RCC 7860 (cell line): ENCODE results near the gene WWC2.

ENCODE experiments used
- DNase-seq: peaks from one replicate; pipeline ENCODE4 v3.0.0-alpha.2; 2015; ENCODE audit warnings: low spot score
- FAIRE-seq: peaks from 2 replicates; lab custom pipeline; 2012; peaks lifted over from hg19 to GRCh38; lab: Jason Lieb, UNC

The WWC2 gene

DNA sequence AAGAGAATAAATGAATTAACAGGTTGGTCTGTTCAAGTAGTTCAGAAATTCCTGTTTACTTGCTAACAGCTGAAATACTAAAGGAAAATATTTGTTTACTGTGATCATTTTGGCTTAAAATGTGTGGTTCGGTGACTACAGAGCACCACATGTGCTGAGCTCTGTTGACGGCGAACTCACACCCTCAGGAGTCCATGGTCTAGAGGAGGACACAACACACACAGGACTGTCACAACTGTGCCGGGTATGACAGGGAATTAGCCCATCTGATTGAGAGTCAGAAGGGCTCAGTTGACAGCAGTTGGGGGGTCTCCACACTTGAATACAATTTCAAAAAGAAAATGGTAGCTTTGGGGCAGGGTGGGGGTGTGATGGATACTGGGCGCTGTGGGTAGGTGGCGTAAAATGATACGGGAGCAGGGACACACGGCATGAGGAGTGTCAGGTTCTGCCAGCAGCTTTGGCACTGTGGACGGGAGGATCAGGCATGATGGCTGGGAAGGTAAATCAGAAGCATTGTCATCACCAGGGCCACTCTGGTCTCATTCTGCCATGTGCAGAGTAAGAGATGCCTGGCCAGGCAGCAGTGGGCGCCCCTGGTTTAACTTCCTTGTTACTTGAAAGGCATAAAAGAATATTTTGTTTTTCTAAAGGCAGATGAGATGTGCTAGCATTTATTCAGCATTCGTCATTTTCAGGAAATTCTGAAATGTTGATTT is 187.7 kb downstream of the WWC2 start:
- FAIRE-seq, result no peak
- DNase-seq, result no peak

DNA sequence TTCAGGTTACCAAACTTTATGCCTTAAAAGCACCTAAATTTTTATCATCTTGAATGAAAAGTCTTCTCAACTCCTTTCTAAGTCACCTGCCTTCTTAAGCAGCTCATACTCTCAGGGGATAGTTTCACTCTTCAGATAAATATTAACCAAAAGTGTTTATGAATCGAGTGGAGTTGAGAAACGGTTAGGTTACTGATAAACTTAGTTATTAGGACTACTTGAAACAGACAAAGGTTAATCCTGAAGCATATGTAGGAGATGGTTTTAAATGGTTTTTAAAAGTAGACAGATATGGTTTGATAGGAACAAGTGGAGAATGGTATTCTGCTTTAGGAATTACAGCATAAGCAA is 188.2 kb downstream of the WWC2 start:
- peak; percentile 8 for DNase-seq
- FAIRE-seq, result peak; percentile 75

DNA sequence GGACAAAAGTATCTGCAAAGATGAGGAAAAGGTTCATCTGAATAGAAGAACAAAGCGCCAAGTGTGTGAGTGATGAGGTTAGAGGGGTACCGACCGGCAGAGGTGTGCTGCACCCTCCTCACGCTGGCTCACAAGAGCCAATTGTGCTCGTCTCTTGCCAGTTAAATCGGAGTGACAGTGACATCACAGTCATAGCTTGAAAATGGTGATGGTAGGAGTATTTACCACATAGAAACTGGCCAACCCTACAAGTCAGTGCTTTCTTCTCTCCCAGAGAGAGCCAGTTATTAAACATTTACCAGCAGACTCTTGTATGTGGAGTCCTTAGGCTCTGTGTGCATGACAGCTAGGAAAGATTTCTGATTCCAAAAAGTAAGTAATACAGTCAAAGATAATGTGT is 188.6 kb downstream of the WWC2 start:
- peak; percentile 4 for DNase-seq
- no peak for FAIRE-seq

DNA sequence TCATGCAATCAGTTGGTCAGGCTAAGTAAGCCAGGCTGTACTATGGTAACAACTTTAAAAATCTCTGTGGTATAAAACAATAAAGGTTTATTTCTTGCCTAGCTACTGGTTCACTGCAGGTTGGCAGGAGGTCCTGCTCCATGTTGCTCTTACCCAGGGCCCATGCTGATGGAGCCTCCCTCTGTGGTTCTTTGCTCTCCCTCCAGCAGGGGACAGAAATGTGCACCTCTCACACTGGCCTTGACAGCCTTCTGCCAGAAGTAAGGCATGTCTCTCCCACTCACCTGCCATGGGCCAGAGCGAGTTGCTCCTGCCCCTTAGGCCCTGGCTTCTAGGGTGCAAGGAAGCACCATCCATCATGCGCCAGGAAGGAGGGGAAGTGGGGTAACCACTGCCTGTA is 189.9 kb downstream of the WWC2 start:
- FAIRE-seq (no peak), DNase-seq (no peak)

DNA sequence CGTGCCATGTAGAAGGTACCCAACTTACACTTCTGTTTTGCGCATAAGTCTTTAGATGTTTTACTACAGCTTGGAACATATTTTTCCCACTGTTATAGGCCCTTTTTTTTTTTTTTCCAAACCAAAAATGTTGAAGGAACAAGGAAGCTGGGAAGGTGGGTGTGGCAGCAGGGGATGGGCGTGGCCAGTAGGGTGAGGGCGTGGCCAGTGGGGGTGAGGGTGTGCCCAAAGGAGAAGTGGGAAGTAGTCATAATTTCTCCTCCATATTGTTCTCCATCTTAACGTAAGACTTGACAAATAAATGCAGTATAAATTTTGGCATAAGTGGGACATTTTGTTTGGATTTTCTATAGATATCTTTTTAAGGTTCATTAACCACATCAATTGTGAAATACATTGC is 190.6 kb downstream of the WWC2 start:
- no peak for FAIRE-seq
- no peak for DNase-seq

DNA sequence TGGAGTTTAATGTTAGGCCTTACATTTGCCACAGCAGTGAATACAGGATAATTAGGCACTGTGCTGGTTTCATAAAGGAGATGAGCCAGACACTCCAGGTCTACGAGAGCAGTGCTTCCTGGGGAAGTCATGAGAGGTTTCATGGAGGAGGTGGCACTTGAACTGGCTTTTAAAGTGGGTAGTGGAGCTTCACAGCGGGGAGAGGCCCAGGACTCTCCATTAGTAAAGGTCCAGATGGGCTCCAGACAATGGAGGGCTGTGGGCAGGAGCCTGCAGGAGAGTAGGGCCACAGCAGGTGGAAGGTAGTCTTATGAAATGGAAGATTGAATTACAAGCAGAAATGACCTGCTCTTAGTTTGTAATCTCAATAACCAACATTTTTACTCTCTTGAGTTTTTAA is 192.0 kb downstream of the WWC2 start:
- DNase-seq, result no peak
- no peak for FAIRE-seq

DNA sequence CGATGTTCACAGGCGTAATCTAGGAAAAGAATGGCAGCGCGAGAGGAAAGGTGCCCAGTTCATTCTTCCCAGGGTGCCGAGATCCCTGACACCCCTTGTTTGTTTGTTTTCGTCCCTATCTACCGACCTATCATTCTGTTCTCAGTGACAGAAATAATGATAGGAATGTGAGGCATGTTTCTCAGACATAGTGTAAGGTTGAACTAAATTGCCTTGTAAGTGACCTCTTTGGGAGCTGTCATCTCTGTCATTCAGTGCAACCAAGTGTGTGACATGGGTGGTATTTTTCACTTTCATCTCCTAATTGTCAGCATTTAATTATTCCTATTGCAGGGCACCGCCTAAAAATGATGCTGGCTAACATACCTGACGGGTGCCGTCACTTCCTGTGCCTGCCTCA is 196.7 kb downstream of the WWC2 start:
- DNase-seq (no peak), FAIRE-seq (no peak)

DNA sequence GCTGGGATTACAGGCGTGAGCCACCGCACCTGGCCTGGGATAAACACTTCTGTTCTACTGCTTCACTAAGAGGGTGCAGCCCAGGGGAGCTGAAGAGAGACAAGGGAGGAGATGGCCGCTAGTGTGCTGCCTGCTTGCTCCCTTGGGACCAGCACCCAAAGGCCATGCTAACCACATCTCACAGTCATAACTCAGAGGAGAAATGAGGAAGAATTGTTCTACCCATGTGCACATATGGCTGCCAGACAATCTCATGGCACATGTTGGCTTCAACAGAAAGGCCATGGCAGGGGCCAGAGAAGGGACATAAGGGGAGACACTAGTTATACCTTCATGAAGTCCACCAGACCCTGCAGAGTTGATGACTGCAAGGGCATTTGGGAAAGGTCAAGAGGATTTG is 198.6 kb downstream of the WWC2 start:
- FAIRE-seq (no peak), DNase-seq (no peak)

DNA sequence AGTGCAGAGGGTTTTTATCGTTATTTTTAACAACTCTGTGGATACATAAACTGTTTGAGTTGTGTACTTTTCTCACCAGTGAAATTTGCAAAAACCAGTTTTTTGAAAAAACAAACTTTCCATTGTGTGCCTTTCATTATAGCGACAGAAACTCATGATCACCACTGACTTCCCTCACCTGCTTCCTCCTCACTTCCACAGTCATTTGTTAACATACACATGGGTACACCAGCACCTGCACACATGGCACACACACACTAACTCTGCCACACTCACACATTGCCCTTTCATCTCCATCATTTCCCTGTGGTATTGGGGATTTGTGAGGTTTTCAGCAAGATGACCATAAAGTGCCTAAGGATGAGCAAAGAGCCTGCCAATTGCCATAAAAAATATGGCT is 200.4 kb downstream of the WWC2 start:
- no peak for FAIRE-seq
- DNase-seq, result no peak

DNA sequence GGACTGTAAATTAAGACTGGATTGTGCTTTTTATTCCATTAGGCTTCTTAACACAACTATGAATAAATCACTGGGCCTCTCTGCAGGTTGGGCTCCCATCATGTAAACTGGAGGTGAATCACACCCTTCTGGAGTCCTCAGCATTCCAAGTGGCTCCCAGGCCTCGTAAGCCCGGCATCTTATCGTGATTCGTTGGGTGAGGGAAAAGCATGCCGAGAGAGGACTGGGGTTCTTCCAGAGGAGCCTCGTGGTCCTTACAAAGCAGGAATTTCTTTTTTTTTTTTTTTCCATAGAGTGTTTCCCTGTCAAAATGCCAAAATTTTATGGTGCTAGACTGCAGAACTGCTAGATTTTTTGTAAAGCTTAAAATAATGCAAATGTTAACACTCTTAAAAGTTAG is 201.0 kb downstream of the WWC2 start:
- FAIRE-seq, result no peak
- DNase-seq, result no peak

DNA sequence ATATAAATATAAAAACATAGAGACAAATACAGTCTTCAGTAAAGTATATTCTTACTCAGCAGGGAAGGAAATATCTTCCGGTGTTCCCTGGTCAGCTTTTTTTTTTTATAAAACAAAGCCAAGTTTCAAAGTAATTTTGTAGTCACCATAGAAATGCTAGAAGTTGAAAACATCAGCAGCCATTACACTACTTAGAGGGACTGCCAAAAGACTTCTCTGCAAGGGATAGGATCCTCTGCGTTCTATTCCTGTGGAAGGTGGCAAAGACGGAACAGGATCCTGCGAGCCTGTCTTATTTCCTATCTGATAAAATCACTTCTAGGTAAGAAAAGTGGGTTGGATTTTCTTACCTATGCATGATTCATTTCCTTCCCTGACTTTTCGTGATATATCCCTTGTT is 201.6 kb downstream of the WWC2 start:
- no peak for DNase-seq
- no peak for FAIRE-seq

DNA sequence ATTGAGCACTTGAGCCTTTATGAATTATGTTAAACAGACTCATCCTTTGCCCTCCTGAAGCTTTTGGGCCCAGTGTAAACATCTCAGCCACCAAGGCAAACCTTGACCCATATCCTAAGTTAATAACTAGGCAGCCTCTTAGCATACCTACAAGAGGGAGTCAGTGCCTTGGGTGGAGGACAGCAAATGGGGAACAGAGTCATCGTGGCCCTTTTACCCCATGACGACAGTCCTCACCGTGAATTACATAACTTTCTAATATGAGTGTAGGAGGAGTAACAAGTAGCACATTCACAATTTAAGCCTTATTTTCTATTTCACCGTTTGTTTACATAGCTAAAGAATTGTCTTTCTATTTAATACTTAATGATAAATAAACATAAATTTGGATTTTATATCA is 204.2 kb downstream of the WWC2 start:
- FAIRE-seq, result no peak

DNA sequence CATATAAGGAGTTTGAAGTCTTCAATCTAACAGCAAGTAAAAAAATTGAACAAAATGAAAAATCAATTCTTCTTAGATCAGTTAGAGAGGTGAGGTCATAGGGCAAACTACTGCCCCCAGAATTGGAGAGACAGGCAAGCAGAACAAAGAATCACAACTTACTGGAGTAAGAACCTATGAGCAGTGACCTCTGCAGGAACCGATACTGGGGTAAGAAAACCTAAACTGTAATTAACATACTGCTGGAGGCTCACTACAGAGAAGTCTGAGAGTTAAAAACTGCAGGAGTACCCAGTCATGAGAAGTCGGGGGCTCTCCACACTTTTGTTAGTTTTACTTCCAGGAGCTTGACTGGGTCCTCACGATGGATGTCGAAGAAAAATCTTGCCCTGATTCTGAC is 205.0 kb downstream of the WWC2 start:
- FAIRE-seq (no peak), DNase-seq (no peak)

More for the DNA sequence above, 204.2 kb downstream of the WWC2 start:
- DNase-seq, result no peak

DNA sequence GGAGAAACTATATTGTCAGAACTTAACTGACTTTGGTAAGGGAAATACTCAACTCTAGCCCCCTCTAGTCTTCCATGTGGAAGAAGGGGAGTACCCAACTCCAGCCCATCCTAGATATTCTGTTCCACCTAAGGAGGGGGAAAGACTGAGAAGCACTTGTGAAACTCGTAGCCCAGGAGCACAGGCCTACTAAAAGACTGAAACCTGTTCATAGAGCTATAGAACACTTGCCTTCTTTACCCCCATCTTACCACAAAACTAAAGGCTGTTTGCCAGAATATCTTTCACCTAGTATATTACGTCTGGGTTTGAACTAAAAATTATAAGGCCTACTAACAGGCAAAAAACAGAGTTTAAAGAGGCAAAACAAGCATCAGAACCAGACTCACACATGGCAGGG is 205.5 kb downstream of the WWC2 start:
- FAIRE-seq, result no peak
- DNase-seq, result no peak

DNA sequence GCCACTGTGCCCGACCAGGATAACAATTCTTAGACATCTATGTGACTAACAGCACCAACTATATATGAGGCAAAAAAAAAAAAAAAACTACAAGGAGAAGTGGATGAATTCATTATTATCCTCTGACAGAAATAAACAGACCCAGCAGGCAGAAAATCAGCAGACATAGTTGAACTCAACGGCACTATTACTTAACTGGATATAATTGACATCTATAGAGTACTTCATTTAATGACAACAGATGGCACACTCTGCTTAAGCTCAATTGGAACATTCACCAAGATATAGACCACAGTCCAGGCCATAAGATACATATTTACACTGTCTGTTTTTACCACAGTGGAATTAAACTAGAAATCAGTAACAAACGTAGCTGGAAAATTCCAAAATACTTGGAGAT is 207.8 kb downstream of the WWC2 start:
- FAIRE-seq (no peak), DNase-seq (no peak)

DNA sequence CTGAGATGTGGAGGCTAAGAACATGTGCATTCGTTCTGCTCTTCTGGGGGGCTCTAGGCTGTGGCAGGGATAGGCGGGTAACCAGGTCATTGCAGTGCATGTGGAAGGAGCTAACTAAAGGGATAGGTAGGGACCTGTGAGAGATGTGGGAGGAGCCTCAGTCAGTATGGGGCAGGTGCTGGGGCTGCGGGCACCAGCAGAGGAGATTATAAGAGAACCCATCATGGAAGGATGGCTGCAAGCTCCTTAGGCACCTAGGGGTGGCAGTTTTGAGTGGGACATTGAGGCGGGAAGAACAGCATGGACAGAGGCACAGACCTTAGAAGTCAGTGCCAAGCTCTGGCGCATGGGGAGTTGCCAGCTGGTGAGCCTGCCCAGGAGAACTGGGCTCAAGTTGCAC is 213.8 kb downstream of the WWC2 start:
- FAIRE-seq (no peak), DNase-seq (no peak)

DNA sequence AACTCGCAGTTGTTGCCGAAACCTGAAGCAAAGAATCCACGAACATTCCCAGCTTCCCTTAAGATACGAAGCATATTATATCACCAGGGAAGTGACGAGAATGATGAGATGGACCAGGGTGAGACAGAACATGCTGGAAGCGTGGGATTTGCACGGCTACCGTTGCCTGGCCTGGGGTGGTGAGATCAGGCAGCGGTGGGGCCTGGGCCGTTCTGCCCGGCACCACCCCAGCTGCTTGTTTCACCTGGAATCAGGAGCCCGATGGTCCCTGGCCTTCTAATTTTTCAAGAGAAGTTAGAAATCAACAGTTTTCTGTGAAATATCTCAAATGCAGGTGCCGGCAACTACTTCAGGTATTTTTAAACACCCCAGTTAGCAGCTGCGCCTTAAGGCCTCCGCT is 215.3 kb downstream of the WWC2 start:
- FAIRE-seq (no peak), DNase-seq (no peak)

DNA sequence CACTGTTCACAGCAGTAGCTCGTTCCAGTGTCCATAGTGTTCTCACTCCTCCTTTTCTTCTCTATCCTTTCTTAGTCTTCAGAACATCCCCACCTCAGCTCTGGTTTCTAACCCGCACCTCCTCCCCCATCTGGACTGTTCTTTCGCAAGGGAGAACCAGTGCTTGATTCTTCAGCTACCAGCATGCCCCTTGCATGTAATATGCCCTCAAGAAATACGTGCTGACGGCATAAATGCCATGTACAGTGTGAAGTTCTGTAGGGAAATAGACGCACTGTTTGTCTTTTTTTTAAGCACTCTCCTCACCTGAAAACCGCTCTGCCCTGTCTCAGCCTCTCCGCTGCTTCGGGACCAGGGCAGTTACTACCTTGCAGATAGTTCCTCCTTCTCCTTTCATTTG is 215.7 kb downstream of the WWC2 start:
- FAIRE-seq (no peak), DNase-seq (no peak)

DNA sequence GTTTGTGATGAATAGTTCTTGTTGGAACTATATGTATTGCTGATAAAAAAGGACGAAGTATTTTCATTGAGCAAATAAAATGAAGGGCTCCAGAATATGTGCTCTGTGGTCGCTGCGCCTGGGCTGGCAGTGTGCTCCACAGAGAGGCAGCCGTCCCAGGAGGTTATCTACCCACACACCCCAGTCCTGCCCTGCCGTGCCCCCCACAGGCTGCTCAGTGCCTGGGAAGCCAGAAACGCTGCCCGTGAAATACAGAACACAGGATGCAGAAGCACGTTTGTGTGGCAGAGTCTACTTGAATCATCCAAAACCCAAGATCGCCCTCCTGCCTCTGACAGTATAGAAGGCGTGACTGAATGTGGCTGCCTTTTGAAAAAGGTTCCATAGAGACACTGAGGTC is 219.6 kb downstream of the WWC2 start:
- no peak for FAIRE-seq
- no peak for DNase-seq

DNA sequence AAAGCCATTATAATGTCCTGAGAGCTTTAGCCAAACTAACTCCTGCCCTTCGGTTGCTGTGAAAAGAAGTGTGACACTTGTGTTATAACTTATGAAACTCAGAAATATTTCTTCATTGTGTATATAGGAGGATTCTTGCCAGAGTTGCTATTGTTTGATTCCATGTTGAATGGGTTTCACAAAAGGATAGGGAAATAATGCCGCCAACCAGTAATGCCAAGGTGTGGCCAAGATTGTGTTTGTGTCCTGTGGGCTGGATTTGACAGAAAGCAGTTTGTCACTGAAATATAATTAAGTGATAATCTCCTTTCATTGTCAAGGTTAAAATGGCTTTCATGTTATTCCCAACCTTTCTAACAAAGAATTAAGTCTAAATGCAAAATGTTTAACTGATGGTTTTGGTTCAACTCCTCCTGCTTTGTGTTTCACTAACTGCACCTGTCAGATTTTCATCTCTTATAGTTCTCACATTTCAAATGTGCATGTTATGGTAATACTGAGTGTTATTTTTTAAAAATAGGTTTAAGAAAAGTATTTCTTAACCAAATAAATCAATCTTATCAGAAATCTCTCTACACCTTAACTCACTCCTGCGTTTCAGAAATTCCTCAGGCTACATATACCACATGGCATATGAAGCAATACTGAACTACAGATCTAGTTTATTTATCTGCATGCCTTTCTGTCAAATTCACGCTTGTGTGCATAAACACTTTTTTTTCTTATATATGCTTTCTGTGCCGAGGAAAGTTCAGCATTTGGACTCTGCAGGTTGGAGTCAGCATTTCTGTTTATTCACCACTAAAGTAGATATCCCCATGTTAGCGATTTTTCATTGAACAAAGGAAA is 221.4 kb downstream of the WWC2 start, which contains the start of gene CLDN22:
Gene CLDN22 (minus strand): TSS at position 66 of the 849 bp plus-strand sequence. CDS start 58 bp downstream, at position 8.
- DNase-seq (no peak), FAIRE-seq (no peak)

DNA sequence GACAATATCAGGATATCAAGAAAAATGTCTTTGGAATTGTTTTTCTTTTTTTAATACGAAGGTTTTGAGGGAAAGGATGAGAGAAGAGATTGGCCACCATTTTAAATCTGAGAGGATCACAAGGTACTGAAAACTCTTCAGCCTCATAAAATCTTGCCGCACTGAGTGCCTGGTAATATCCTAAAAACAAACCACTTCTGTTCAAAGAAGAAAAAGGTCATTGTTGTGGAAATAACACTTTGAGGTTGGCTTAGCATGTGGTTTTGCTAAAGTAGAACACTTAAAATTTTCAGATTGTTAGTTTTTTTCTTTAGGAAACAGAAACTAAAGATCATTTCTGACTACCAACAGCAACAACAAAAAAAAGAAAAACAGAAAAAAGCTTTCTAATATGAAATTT is 222.0 kb downstream of the WWC2 start:
- DNase-seq (no peak), FAIRE-seq (no peak)

DNA sequence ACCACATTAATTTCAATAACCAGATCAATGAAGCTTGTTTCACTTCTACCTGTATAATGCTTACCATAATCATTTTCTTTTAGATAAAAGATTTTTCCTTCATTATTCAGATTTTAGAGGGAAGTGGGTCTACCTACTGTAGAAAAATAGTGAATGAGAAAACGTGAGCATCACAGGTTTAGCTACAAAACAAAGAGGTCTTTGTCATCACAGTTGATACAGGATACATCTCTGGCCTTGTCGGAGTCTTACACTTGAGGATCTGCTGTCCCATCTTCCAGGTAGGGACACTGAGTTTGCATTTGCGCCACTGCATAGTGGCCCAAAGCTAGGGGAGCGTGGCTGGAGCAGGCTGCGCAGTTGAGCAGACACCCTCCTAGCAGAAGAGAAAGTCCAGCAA is 222.5 kb downstream of the WWC2 start:
- FAIRE-seq (no peak), DNase-seq (no peak)
